Urinary bladder (tissue), 4 donors: Measurements from ENCODE around the gene EDARADD. TPM values are rescaled to one million over a fixed set of nuclear protein-coding genes. Genes with fewer than 3 reads are reported as not detected.
"Not testable (repeated sequence)": the region's sequence is repeated elsewhere in the genome, so short reads cannot be mapped to it uniquely, and the experiment has no call there.

ENCODE experiments used
- DNase-seq: peaks from one replicate; pipeline ENCODE4 v3.0.0-alpha.2; 2015; ENCODE audit errors: extremely low spot score
- H3K27ac ChIP-seq: one replicate; pipeline ENCODE4 v1.5.1; 2013; ENCODE audit warnings: low read depth, mild to moderate bottlenecking, moderate library complexity
- H3K36me3 ChIP-seq: one replicate; pipeline ENCODE4 v1.6.1; 2013; ENCODE audit warnings: mild to moderate bottlenecking, moderate library complexity; ENCODE audit not compliant: insufficient read depth
- H3K4me1 ChIP-seq: one replicate; pipeline ENCODE4 v1.6.1; 2013; ENCODE audit warnings: mild to moderate bottlenecking, moderate library complexity; ENCODE audit not compliant: insufficient read depth
- H3K4me3 ChIP-seq: one replicate; pipeline ENCODE4 v1.5.1; 2013; ENCODE audit warnings: low read depth, low read length
- WGBS: extraction: QIAGEN DNeasy Blood & Tissue Kit; methylation state at CpG from one replicate; pipeline ENCODE4 v1.1.7; 2013; 5-methylcytosine and 5-hydroxymethylcytosine counted together
- polyA plus RNA-seq: library from polyadenylated mRNA; stranded (reverse); fragments of 200-250 nt; gene quantifications from one replicate; pipeline ENCODE4 v1.2.3, GENCODE V29; 2013
- total RNA-seq: library from RNA; depleted of rRNA; stranded (reverse); fragments of >200 nt; gene quantifications from one replicate; pipeline ENCODE4 v1.2.3, GENCODE V29; 2014
- donor health status: healthy with polysubstance abuse.
- donor health status: healthy.

The EDARADD gene
- total and polyA plus RNA-seq, 2 donors = 2.8 to 10.6 TPM

GRCh38 chr1:236468625-236469024 is 74.5 kb downstream of the EDARADD start:
- no peak overlapping the region for H3K4me3 ChIP-seq
- WGBS = 87% methylated on average over 4 of the region's 4 CpGs
- no peak overlapping the region for H3K27ac ChIP-seq
- no peak for DNase-seq
- H3K36me3 ChIP-seq = no peaks in the 10 kb centered on the region
- H3K4me1 ChIP-seq = no peaks in the 10 kb centered on the region

GRCh38 chr1:236469466-236469865 is 75.4 kb downstream of the EDARADD start:
- Histone ChIP-seq H3K36me3 (no peaks in the 10 kb centered on the region), H3K4me1 (no peaks in the 10 kb centered on the region), H3K27ac (no peak overlapping the region), H3K4me3 (no peak overlapping the region)
- 96% methylated on average over 6 of the region's 6 CpGs for WGBS
- DNase-seq = no peak

- Histone ChIP-seq H3K4me3 (no peak overlapping the region), H3K27ac (no peak overlapping the region), H3K4me1 (no peaks in the 10 kb centered on the region), H3K36me3 (no peaks in the 10 kb centered on the region)
- 83% methylated on average over 6 of the region's 6 CpGs for WGBS
- no peak for DNase-seq
These were observed 77.0 kb downstream of the EDARADD start for GRCh38 chr1:236471096-236471495.

DNA sequence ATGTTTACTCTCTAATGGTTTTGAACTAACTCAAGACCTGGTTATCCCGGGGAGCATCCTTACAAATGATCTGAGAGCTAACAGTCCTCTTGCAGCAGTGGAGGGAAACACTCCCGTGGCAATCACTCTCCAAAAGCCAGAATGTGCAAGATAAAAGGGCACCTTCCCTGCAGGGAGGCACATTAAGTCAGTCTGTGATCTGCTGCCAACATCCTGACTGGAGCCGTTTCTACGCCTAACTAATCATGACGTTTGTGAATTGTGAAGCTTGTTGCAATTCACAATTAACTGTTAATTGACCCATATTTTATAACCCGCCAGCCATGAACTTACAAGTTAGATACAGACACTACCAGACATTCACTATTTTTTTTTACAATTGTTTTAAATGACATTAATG is 77.6 kb downstream of the EDARADD start:
- DNase-seq = no peak
- H3K4me1 ChIP-seq = no peaks in the 10 kb centered on the region
- no peak overlapping the region for H3K4me3 ChIP-seq
- WGBS = 18% methylated on average over 6 of the region's 6 CpGs
- no peaks in the 10 kb centered on the region for H3K36me3 ChIP-seq
- H3K27ac ChIP-seq = no peak overlapping the region

- no peak overlapping the region for H3K4me3 ChIP-seq
- H3K36me3 ChIP-seq = no peaks in the 10 kb centered on the region
- WGBS = 75% methylated on average over 17 of the region's 17 CpGs
- no peak for DNase-seq
- no peaks in the 10 kb centered on the region for H3K4me1 ChIP-seq
- H3K27ac ChIP-seq = no peak overlapping the region
These were observed 79.0 kb downstream of the EDARADD start for GRCh38 chr1:236472850-236473788.

- no peaks in the 10 kb centered on the region for H3K36me3 ChIP-seq
- DNase-seq = no peak
- no peaks in the 10 kb centered on the region for H3K4me1 ChIP-seq
- no peak overlapping the region for H3K27ac ChIP-seq
- no peak overlapping the region for H3K4me3 ChIP-seq
- WGBS = 93% methylated on average over 5 of the region's 5 CpGs
These were observed 81.9 kb downstream of the EDARADD start for GRCh38 chr1:236476019-236476418.

DNA sequence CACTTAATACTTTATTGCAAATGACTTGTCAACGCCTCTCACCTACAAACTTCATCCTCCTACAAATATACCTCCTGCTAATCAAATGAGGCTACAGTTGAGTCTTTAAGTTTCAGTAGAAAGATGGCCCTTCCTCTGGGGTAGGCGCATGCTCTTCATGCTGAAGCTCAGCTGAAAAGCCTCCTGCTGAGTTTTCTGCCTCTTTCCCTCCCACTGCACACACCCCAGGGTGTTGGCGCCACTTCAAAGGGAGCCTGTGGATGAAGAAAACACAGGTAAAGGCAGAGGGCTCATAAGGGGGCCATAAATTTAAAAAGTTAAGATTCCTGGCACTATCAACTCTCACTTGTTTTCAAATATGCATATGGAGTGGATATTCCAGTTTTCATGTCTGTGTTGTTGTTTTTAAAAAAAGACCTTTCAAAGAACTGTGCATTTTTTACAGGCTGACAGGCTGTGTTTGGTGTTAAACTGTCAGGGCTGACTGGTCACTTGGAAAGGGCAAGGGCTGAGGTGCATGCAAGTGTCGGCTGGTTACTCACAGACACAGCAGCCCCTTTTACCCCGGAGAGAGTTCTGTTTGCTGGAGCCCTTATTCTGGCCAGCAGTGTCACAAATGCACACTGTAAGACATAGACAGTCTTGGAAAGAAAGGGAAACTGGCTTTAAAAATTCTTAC is 86.8 kb downstream of the EDARADD start:
- WGBS = 62% methylated on average over 5 of the region's 5 CpGs
- H3K4me3 ChIP-seq = no peak overlapping the region
- no peaks in the 10 kb centered on the region for H3K36me3 ChIP-seq
- no peaks in the 10 kb centered on the region for H3K4me1 ChIP-seq
- no peak for DNase-seq
- no peak overlapping the region for H3K27ac ChIP-seq

DNA sequence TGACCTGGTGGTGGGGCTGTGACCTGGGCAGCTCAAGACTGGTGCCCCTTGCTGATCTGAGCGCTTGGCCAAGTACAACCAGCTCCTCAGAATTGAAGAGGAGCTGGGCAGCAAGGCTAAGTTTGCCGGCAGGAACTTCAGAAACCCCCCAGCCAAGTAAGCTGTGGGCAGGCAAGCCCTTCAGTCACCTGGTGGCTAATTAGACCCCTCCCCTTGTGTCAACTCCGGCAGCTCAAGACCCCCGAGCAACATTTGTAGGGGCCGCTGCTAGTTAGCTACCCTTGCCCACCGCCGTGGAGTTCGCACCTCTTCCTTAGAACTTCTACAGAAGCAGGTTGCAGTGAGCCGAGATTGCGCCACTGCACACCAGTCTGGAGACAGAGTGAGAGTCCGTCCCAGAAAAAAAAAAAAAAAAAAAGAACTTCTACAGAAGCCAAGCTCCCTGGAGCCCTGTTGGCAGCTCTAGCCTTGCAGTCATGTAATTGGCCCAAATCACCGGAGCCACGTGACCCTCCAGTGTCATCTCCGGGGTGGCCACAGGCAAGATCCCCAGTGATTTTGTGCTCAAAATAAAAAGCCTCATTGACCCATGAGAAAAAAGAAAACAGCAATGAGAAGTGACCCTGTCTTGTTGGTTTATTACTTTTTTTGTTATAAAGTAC is 90.4 kb downstream of the EDARADD start:
- 89% methylated on average over 14 of the region's 14 CpGs for WGBS
- no peaks in the 10 kb centered on the region for H3K4me1 ChIP-seq

GRCh38 chr1:236486356-236487002 is 92.4 kb downstream of the EDARADD start:
- Histone ChIP-seq H3K4me3 (no peak overlapping the region), H3K36me3 (no peaks in the 10 kb centered on the region), H3K4me1 (no peaks in the 10 kb centered on the region), H3K27ac (no peak overlapping the region)
- no peak for DNase-seq
- 52% methylated on average over 4 of the region's 4 CpGs for WGBS

More for the DNA sequence above, 90.4 kb downstream of the EDARADD start:
- DNase-seq = no peak
- Histone ChIP-seq H3K27ac (no peak overlapping the region), H3K36me3 (no peaks in the 10 kb centered on the region), H3K4me3 (no peak overlapping the region)

DNA sequence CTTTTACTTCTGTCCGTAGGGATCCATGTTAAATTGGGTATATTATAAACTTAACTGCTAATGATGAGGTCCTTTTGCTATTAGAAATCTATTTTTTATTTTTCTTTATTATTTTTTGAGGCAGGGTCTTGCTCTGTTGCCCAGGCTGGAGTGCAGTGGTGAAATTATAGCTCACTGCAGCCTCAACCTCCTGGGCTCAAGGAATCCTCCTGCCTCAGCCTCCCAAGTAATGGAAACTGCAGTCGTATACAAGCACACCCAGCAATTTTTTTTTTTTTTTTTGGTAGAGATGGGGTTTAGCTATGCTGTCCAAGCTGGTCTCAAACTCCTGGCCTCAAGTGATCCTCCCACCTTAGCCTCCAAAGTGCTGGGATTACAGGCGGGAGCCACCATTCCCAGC is 95.1 kb downstream of the EDARADD start:
- DNase-seq, H3K27ac ChIP-seq, H3K4me1 ChIP-seq, H3K36me3 ChIP-seq, H3K4me3 ChIP-seq: not testable (repeated sequence)
- 95% methylated on average over 3 of the region's 3 CpGs for WGBS

- H3K4me1 ChIP-seq = no peaks in the 10 kb centered on the region
- no peak for DNase-seq
- WGBS = 26% methylated on average over 11 of the region's 11 CpGs
These were observed 95.8 kb downstream of the EDARADD start for GRCh38 chr1:236489710-236490377.

GRCh38 chr1:236491469-236492136 is 97.5 kb downstream of the EDARADD start:
- no peak overlapping the region for H3K27ac ChIP-seq
- DNase-seq = no peak
- 75% methylated on average over 10 of the region's 10 CpGs for WGBS
- H3K4me1 ChIP-seq = no peaks in the 10 kb centered on the region
- no peaks in the 10 kb centered on the region for H3K36me3 ChIP-seq
- no peak overlapping the region for H3K4me3 ChIP-seq

More at GRCh38 chr1:236489710-236490377, 95.8 kb downstream of the EDARADD start:
- H3K4me3 ChIP-seq = no peak overlapping the region
- H3K36me3 ChIP-seq = no peaks in the 10 kb centered on the region
- no peak overlapping the region for H3K27ac ChIP-seq
